ENCODE results near the gene NRK. TPM values are rescaled to one million over a fixed set of nuclear protein-coding genes. Genes with fewer than 3 reads are reported as not detected.
"Not testable (repeated sequence)": the region's sequence is repeated elsewhere in the genome, so short reads cannot be mapped to it uniquely, and the experiment has no call there.

The NRK gene
- total RNA-seq, 2 experiments from 2014 or later: not detected

DNA sequence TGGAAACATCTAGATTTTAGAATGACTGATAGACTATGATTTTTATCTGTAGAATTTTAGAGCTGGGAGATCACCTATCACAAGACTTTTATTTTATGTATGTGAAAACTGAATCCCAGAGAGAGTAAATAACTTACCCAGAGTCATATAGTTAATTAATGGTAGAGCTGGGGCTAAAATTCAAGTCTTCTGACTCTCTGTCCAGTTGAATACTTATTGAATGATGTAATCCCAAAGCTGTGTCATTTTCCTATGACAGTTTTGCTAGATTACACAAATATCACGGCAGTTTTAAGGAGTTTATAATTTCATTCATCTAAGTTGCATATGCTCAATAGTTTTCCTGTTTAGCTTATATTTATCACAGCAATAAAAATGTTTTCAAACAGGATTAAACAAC, 6.7 kb downstream of the NRK start:
- no peak overlapping the region for H3K4me3 Mint-ChIP-seq

DNA sequence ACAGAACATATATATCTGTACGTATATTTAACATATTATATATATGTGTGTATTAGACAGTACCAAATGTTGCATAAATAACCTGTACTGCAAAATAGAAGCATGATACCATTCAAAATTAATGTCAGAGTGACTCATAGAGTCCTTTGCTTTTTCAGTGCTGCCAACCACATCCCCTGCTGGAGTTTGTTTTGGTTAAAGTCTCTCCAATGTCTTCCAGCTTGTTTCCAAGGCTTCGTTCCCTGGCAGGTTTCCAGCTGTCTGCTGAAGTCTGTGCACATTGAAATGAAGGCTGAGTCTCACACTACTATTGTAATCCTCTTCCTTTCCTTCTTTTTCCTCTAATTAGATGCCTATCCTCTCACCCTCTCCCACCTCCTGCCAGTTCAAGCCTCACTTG, 14.9 kb downstream of the NRK start:
- Mint-ChIP-seq H3K4me3 (no peak overlapping the region), H3K4me1 (ENCODE audit: low read depth) (no peaks in the 10 kb centered on the region), H3K36me3 (ENCODE audit: low read depth) (no peaks in the 10 kb centered on the region), H3K27ac (no peak overlapping the region), H3K9me3 (no peaks in the 10 kb centered on the region), H3K27me3 (no peaks in the 10 kb centered on the region)
- CTCF ChIA-PET: no interaction called here
- no peak for ATAC-seq
- POLR2A ChIA-PET: no interaction called here
- TF ChIP-seq, protein P1, sequence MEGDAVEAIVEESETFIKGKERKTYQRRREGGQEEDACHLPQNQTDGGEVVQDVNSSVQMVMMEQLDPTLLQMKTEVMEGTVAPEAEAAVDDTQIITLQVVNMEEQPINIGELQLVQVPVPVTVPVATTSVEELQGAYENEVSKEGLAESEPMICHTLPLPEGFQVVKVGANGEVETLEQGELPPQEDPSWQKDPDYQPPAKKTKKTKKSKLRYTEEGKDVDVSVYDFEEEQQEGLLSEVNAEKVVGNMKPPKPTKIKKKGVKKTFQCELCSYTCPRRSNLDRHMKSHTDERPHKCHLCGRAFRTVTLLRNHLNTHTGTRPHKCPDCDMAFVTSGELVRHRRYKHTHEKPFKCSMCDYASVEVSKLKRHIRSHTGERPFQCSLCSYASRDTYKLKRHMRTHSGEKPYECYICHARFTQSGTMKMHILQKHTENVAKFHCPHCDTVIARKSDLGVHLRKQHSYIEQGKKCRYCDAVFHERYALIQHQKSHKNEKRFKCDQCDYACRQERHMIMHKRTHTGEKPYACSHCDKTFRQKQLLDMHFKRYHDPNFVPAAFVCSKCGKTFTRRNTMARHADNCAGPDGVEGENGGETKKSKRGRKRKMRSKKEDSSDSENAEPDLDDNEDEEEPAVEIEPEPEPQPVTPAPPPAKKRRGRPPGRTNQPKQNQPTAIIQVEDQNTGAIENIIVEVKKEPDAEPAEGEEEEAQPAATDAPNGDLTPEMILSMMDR (IDR thresholded peaks at IDR 0.05): no peak
- DNase-seq: no peak
- intact Hi-C loops (cut with micrococcal nuclease): no loop called here

More for the DNA sequence above, 6.7 kb downstream of the NRK start:
- no peaks in the 10 kb centered on the region for H3K27me3 Mint-ChIP-seq
- TF ChIP-seq, protein P1 (IDR thresholded peaks at IDR 0.05): no peak
- H3K36me3 Mint-ChIP-seq (ENCODE audit: low read depth): no peaks in the 10 kb centered on the region
- CTCF ChIA-PET: no interaction called here
- no peak overlapping the region for H3K27ac Mint-ChIP-seq
- POLR2A ChIA-PET: no interaction called here
- ATAC-seq (no peak), DNase-seq (no peak)
- H3K9me3 Mint-ChIP-seq: no peaks in the 10 kb centered on the region
- intact Hi-C loops (cut with micrococcal nuclease): no loop called here
- H3K4me1 Mint-ChIP-seq (ENCODE audit: low read depth): no peaks in the 10 kb centered on the region

DNA sequence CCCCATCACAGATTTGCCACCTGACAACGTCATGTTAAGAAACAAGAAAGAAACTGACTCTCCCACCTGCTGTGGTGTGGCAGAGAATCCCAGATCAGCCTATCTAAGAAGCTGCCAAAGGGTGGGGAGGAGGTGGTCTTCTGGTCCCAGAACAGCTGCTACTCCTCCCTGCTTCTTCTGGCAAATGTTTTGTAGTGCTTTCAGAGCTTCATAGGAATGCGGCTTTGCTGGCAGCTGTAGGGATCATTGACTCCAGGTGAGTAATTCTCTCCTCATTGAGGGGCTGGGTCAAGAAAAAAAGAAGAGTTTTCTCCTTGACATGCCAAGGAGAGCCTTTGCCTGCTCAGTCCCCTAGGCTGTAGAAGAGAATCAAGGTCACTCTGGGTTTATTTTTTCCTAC, 23.3 kb downstream of the NRK start:
- Mint-ChIP-seq H3K27ac (no peak overlapping the region), H3K4me3 (no peak overlapping the region), H3K4me1 (ENCODE audit: low read depth) (no peaks in the 10 kb centered on the region), H3K27me3 (no peaks in the 10 kb centered on the region), H3K36me3 (ENCODE audit: low read depth) (no peaks in the 10 kb centered on the region), H3K9me3 (no peaks in the 10 kb centered on the region)
- ATAC-seq: no peak
- TF ChIP-seq, protein P1 (IDR thresholded peaks at IDR 0.05): no peak
- intact Hi-C loops (cut with micrococcal nuclease): no loop called here
- ChIA-PET CTCF (no interaction called here), POLR2A (no interaction called here)
- DNase-seq: no peak

DNA sequence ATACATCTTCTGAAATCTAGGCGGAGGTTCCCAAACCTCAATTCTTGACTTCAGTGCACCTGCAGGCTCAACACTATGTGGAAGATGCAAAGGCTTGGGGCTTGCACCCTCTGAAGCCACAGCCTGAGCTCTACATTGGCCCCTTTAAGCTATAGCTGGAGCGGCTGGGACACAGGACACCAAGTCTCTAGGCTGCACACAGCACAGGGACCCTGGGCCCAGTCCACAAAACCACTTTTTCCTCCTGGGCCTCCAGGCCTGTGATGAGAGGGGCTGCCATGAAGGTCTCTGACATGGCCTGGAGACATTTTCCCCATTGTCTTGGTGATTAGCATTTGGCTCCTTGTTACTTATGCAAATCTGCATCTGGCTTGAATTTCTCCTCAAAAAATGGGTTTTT, 27.8 kb downstream of the NRK start:
- H3K36me3 Mint-ChIP-seq (ENCODE audit: low read depth); intact Hi-C loops (cut with micrococcal nuclease); H3K4me1 Mint-ChIP-seq (ENCODE audit: low read depth); DNase-seq; H3K9me3 Mint-ChIP-seq; POLR2A ChIA-PET; ATAC-seq; H3K27me3 Mint-ChIP-seq; CTCF ChIA-PET; H3K4me3 Mint-ChIP-seq; H3K27ac Mint-ChIP-seq: not testable (repeated sequence)

DNA sequence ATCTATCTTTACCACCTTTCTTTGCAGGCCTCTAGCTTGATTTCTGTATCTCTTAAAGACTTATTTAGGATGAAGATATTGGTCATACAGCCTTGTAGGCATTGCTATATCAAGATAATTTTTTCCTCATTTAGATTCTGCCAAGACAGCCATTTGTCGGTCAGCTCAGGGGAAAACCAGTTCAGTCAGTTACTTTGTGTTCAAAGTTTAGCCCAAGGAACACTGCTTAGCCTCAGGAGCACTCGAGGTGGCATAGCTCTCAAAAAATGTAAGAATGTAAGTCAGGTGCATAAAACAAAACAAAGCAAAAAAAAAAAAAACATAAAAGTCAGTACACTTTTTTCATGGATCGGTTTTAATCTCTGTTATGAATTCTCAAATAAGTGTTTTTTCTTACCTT, 43.4 kb downstream of the NRK start:
- H3K9me3 Mint-ChIP-seq: no peaks in the 10 kb centered on the region
- TF ChIP-seq, protein P1 (IDR thresholded peaks at IDR 0.05): no peak
- CTCF ChIA-PET: no interaction called here
- no peaks in the 10 kb centered on the region for H3K27me3 Mint-ChIP-seq
- H3K4me3 Mint-ChIP-seq: no peak overlapping the region
- DNase-seq: no peak
- H3K36me3 Mint-ChIP-seq (ENCODE audit: low read depth): no peaks in the 10 kb centered on the region
- ATAC-seq: no peak
- intact Hi-C loops (cut with micrococcal nuclease): no loop called here
- no peaks in the 10 kb centered on the region for H3K4me1 Mint-ChIP-seq (ENCODE audit: low read depth)
- no peak overlapping the region for H3K27ac Mint-ChIP-seq
- POLR2A ChIA-PET: no interaction called here

DNA sequence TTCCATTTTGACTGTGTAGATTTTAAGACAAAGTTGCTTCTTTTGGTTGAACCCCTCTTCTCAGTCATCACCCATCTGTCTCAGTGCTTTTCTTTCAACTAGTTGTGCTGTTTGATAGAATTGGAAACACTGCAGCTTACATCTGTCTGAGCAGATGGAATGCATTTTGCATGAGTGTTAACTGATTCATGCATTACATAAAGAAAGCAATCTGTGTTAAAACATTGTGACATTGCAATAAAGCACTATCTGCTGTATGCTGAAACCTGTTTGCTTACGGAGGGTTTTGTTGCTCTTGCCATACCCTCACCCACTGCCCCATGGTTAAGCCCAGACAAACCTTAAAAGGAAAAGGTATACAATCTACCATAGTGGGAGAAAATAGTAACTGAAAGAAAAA, 47.4 kb downstream of the NRK start:
- Mint-ChIP-seq H3K4me3 (no peak overlapping the region), H3K4me1 (ENCODE audit: low read depth) (no peaks in the 10 kb centered on the region), H3K36me3 (ENCODE audit: low read depth) (no peaks in the 10 kb centered on the region), H3K9me3 (no peaks in the 10 kb centered on the region), H3K27ac (no peak overlapping the region), H3K27me3 (no peaks in the 10 kb centered on the region)
- intact Hi-C loops (cut with micrococcal nuclease): no loop called here
- DNase-seq: no peak
- ATAC-seq: no peak
- POLR2A ChIA-PET: no interaction called here
- TF ChIP-seq, protein P1 (IDR thresholded peaks at IDR 0.05): no peak
- CTCF ChIA-PET: no interaction called here

All from activated CD8-positive, alpha-beta T cell treated with anti-CD3 and anti-CD28 coated beads for 36 hours (primary cell).